Esophagus squamous epithelium (tissue), 4 donors: ENCODE results near the gene WFDC12.

Source experiments
- POLR2A ChIP-seq, 4 donors: fragments of 450-650 bp; IDR thresholded peaks; one replicate each; pipeline ENCODE4 v1.6.1; 2017; ENCODE audit warnings: antibody characterized with exemption in 4 of 4, mild to moderate bottlenecking in 4 of 4, moderate library complexity in 3 of 4
- TF ChIP-seq, protein P1 (sequence below), 6 experiments: fragments of 450-650 bp in 4 of 6; fragments of 200-600 bp in 2 of 6; sonication (generic) in 2 of 6; IDR thresholded peaks; one replicate each; pipeline ENCODE4 v1.5.1; 2016 to 2019; ENCODE audit warnings: antibody characterized with exemption in 6 of 6, mild to moderate bottlenecking in 4 of 6, moderate library complexity in 4 of 6

DNA sequence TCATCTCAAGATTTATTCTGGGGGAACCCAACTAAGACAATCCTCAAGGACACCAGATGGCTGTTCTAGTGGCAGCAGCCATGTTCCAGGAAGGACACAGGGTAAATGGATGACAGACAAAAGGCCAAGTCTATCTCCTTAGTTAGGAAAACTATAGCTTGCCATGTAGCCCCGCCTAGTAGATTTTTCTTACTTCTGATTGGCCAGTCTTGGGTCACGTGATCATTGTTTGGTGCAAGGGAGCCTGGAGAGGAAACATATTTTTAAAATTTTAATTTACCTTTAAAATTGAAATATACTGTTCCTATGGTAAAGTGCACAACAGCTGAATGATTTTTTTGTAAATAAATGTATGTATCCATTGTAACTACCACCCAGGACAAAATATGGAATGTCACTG lies 18.9 kb downstream of the WFDC12 start:
- TF ChIP-seq, protein P1, sequence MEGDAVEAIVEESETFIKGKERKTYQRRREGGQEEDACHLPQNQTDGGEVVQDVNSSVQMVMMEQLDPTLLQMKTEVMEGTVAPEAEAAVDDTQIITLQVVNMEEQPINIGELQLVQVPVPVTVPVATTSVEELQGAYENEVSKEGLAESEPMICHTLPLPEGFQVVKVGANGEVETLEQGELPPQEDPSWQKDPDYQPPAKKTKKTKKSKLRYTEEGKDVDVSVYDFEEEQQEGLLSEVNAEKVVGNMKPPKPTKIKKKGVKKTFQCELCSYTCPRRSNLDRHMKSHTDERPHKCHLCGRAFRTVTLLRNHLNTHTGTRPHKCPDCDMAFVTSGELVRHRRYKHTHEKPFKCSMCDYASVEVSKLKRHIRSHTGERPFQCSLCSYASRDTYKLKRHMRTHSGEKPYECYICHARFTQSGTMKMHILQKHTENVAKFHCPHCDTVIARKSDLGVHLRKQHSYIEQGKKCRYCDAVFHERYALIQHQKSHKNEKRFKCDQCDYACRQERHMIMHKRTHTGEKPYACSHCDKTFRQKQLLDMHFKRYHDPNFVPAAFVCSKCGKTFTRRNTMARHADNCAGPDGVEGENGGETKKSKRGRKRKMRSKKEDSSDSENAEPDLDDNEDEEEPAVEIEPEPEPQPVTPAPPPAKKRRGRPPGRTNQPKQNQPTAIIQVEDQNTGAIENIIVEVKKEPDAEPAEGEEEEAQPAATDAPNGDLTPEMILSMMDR (IDR thresholded peaks at IDR 0.05), result no peak
- TF ChIP-seq POLR2A (IDR thresholded peaks at IDR 0.05), result no peak
